Pancreas (tissue), 10 donors: Measurements from ENCODE around the gene METTL22. TPM values are rescaled to one million over a fixed set of nuclear protein-coding genes. Genes with fewer than 3 reads are reported as not detected.

Experiments used
- ATAC-seq, 4 donors: fragments of 200-7000 bp; cut with Tn5 transposase; one replicate each; pipeline versions ENCODE4 v1.8.0 to v1.9.1; 2020; ENCODE audit warnings: mild to moderate bottlenecking in 4 of 4, moderate library complexity in 4 of 4
- DNase-seq, 6 donors: peaks; one replicate each; pipeline ENCODE4 v3.0.0-alpha.2; 2020
- FAIRE-seq: peaks from 2 replicates; lab custom pipeline; 2012; peaks lifted over from hg19 to GRCh38; lab: Jason Lieb, UNC
- H3K27ac ChIP-seq, 4 donors: fragments of 200-600 bp; sonication (generic); 1 replicate in 3 of 4; 2 replicates in 1 of 4; pipeline versions ENCODE4 v1.5.0 to v1.8.0; 2020
- H3K27me3 ChIP-seq, 4 donors: fragments of 200-600 bp; one replicate each; pipeline ENCODE4 v1.8.0; 2021
- H3K36me3 ChIP-seq, 3 donors: fragments of 200-600 bp; sonication (generic) in 1 of 3; one replicate each; pipeline versions ENCODE4 v1.5.0 to v1.8.0; 2020 to 2021
- H3K4me1 ChIP-seq, 3 donors: fragments of 200-600 bp; one replicate each; pipeline ENCODE4 v1.8.0; 2021
- H3K4me3 ChIP-seq, 4 donors: fragments of 200-600 bp; sonication (generic) in 2 of 4; one replicate each; pipeline versions ENCODE4 v1.5.0 to v1.8.0; 2020 to 2021
- H3K9me3 ChIP-seq, 4 donors: fragments of 200-600 bp; one replicate each; pipeline ENCODE4 v1.8.0; 2021
- CTCF ChIP-seq, 4 donors: fragments of 200-600 bp; sonication (generic) in 3 of 4; IDR thresholded peaks; one replicate each; pipeline versions ENCODE4 v1.5.0 to v1.8.0; 2021; ENCODE audit warnings: antibody characterized with exemption in 4 of 4
- WGBS, 2 donors: extraction: QIAGEN DNeasy Blood & Tissue Kit; methylation state at CpG; one replicate each; pipeline ENCODE4 v1.1.7; 2013; 5-methylcytosine and 5-hydroxymethylcytosine counted together
- intact Hi-C, 3 donors: fragments of 100-400 bp; cut with DNase I; formaldehyde crosslinking; loops; one replicate each; pipeline versions ENCODE4 v1.11.1 to v1.14.2; 2022
- polyA plus RNA-seq, 2 donors: library from polyadenylated mRNA; stranded (reverse); fragments of 200-250 nt; gene quantifications; one replicate each; pipeline ENCODE4 v1.2.3, GENCODE V29; 2013
- total RNA-seq, 6 donors: library from RNA; stranded (reverse); fragmentation: NEBNext Ultra II Directional in 4 of 6; extraction: Animal tissue kit (Norgen Biotek cat#: 25700) in 4 of 6; gene quantifications; one replicate each; pipeline versions ENCODE4 v1.2.1 to v1.2.4, GENCODE V29; 2021 to 2023
- donor health status: healthy with polysubstance abuse.
- donor health status: DM: no; HTN: no; CAD: no; lungs with moderate emphysema.
- donor health status: DM: no; HTN: no; CAD: no.
- donor health status: control.
- donor health status: control.
- donor health status: Bipolar disorder and iron deficiency.
- donor health status: DM: yes; HTN: yes; CAD: no.
- donor health status: DM: no; HTN: no; CAD: no.
- donor health status: DM: no; HTN: no; CAD: no.
- donor health status: DM: yes; HTN: yes; CAD: no.

The METTL22 gene
- total and polyA plus RNA-seq, 8 donors = 9.7 to 38.9 (median 16.2) TPM

GRCh38 chr16:8682551-8683259 lies 61.2 kb downstream of the METTL22 start:
- FAIRE-seq (no peak), DNase-seq (no peak)

GRCh38 chr16:8683640-8684039 lies 62.1 kb downstream of the METTL22 start:
- FAIRE-seq (no peak), DNase-seq (no peak), ATAC-seq (no peak)
- H3K4me1 ChIP-seq = peaks cover 17 to 37% (median 17%) of the 10 kb centered on the region in 3 donors
- no peaks in the 10 kb centered on the region for H3K9me3 ChIP-seq
- TF ChIP-seq CTCF (IDR thresholded peaks at IDR 0.05) = no peak
- H3K36me3 ChIP-seq = no peaks in the 10 kb centered on the region
- H3K27me3 ChIP-seq = no peaks in the 10 kb centered on the region
- no peak overlapping the region for H3K4me3 ChIP-seq
- 47 to 61% methylated on average over 4 of the region's 4 CpGs for WGBS, 2 donors
- H3K27ac ChIP-seq = peak overlapping the region in 1 of 4 donors; percentile 0
- intact Hi-C loops = no loop called here

More at GRCh38 chr16:8682551-8683259, 61.2 kb downstream of the METTL22 start:
- no peak for ATAC-seq
- Histone ChIP-seq H3K36me3 (no peaks in the 10 kb centered on the region), H3K4me1 (peaks cover 17 to 44% (median 17%) of the 10 kb centered on the region in 3 donors), H3K27ac (peak overlapping the region in 1 of 4 donors; percentile 0), H3K27me3 (no peaks in the 10 kb centered on the region), H3K4me3 (no peak overlapping the region), H3K9me3 (no peaks in the 10 kb centered on the region)
- 42 to 54% methylated on average over 9 of the region's 9 CpGs for WGBS, 2 donors
- intact Hi-C loops = no loop called here
- TF ChIP-seq CTCF (IDR thresholded peaks at IDR 0.05) = no peak

GRCh38 chr16:8685617-8686016 lies 64.1 kb downstream of the METTL22 start:
- Histone ChIP-seq H3K4me3 (no peak overlapping the region), H3K36me3 (no peaks in the 10 kb centered on the region), H3K27ac (peak overlapping the region in 2 of 4 donors; percentile 0 to 46), H3K4me1 (peaks cover 7 to 23% (median 12%) of the 10 kb centered on the region in 3 donors), H3K27me3 (no peaks in the 10 kb centered on the region), H3K9me3 (no peaks in the 10 kb centered on the region)
- 40 to 72% methylated on average over 3 of the region's 3 CpGs for WGBS, 2 donors
- intact Hi-C loops = no loop called here
- ATAC-seq = no peak
- FAIRE-seq = no peak
- no peak for DNase-seq
- TF ChIP-seq CTCF (IDR thresholded peaks at IDR 0.05) = no peak

- ATAC-seq (peak; percentile 32 to 72 (median 67)), DNase-seq (peak in 5 of 6 donors; percentile 40 to 77 (median 53)), FAIRE-seq (no peak)
- Histone ChIP-seq H3K9me3 (no peaks in the 10 kb centered on the region), H3K27me3 (no peaks in the 10 kb centered on the region), H3K27ac (peak overlapping the region in 3 of 4 donors; percentile 0 to 46 (median 10)), H3K4me3 (no peak overlapping the region), H3K36me3 (no peaks in the 10 kb centered on the region), H3K4me1 (peaks cover 7 to 18% (median 12%) of the 10 kb centered on the region in 3 donors)
- TF ChIP-seq CTCF (IDR thresholded peaks at IDR 0.05) = no peak
- 5 to 9% methylated on average over 7 of the region's 7 CpGs for WGBS, 2 donors
- intact Hi-C loops = no loop called here
Measured at GRCh38 chr16:8686031-8686621, 64.6 kb downstream of the METTL22 start.
